ENCODE measurements around the gene KCNS3.

DNA sequence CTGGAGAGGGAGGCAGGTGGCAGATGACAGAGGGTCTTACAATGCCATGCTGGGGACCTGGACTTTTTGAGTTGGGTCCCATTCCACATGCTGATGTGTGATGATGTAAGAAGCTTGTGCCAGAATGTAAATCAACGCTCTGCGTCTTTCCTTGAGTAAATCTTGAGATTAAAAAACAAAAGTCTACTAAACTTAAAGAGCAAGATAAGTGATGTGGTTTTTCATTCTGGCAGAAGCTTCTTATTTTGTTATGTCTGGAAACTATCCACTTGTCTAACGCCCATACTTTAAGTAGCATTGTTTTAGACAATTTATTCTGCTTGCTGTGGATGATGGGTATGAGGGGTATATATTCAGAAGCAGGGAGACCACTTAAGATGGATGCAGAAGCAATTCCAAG is 94.5 kb downstream of the KCNS3 start:
- TF ChIP-seq, protein P1, sequence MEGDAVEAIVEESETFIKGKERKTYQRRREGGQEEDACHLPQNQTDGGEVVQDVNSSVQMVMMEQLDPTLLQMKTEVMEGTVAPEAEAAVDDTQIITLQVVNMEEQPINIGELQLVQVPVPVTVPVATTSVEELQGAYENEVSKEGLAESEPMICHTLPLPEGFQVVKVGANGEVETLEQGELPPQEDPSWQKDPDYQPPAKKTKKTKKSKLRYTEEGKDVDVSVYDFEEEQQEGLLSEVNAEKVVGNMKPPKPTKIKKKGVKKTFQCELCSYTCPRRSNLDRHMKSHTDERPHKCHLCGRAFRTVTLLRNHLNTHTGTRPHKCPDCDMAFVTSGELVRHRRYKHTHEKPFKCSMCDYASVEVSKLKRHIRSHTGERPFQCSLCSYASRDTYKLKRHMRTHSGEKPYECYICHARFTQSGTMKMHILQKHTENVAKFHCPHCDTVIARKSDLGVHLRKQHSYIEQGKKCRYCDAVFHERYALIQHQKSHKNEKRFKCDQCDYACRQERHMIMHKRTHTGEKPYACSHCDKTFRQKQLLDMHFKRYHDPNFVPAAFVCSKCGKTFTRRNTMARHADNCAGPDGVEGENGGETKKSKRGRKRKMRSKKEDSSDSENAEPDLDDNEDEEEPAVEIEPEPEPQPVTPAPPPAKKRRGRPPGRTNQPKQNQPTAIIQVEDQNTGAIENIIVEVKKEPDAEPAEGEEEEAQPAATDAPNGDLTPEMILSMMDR (IDR thresholded peaks at IDR 0.05; ENCODE audit: insufficient read depth, low read length, poor library complexity, severe bottlenecking): no peak
- TF ChIP-seq EZH2phosphoT487 (conservative IDR thresholded peaks at IDR 0.05; ENCODE audit: low read length): no peak

Data from SU-DHL-6 (cell line).